GM06990 (cell line): ENCODE data around the gene APH1A.

Experiments used
- DNase-seq: peaks from one replicate; pipeline ENCODE4 v3.0.0-alpha.2; 2011; ENCODE audit not compliant: insufficient read length; ENCODE audit errors: extremely low read depth
- H3K27me3 ChIP-seq: replicated peaks from 2 replicates; pipeline ENCODE4 v1.6.0; 2011; ENCODE audit warnings: low read length; ENCODE audit not compliant: control insufficient read depth, insufficient read depth
- H3K36me3 ChIP-seq: 2 replicates; pipeline ENCODE4 v1.5.1; 2011; ENCODE audit warnings: low read length; ENCODE audit not compliant: control insufficient read depth, insufficient read depth
- H3K4me3 ChIP-seq: replicated peaks from 2 replicates; pipeline ENCODE4 v1.5.1; 2011; ENCODE audit warnings: low read depth, mild to moderate bottlenecking, control low read depth, low read length
- TF ChIP-seq, protein P1 (sequence below): IDR thresholded peaks from 2 replicates; pipeline ENCODE4 v1.5.1; 2011; ENCODE audit warnings: low read length, control low read depth, mild to moderate bottlenecking, inconsistent platforms; ENCODE audit not compliant: insufficient read depth, poor library complexity, severe bottlenecking

The APH1A gene

DNA sequence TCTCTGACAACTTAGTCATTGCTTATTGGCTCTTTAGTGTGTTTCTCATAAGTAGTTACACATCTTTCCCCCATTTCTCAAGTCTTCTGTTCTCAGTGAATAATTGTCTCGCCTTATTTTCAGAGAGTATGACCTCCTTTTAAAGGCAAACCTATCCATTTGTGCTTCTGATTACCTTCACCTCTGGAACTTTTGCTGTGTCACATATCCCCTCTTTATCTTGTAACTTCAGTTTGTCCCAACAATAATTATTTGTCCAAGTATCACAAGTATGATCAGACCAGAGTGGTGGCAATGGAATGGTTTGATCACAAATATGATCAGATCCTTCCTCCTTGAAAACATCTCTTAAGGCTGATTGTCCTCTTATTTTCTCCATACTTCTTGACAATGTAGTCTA is 19.6 kb upstream of the APH1A start:
- Histone ChIP-seq H3K36me3 (no peaks in the 10 kb centered on the region), H3K4me3 (no peak overlapping the region), H3K27me3 (no peaks in the 10 kb centered on the region)
- TF ChIP-seq, protein P1, sequence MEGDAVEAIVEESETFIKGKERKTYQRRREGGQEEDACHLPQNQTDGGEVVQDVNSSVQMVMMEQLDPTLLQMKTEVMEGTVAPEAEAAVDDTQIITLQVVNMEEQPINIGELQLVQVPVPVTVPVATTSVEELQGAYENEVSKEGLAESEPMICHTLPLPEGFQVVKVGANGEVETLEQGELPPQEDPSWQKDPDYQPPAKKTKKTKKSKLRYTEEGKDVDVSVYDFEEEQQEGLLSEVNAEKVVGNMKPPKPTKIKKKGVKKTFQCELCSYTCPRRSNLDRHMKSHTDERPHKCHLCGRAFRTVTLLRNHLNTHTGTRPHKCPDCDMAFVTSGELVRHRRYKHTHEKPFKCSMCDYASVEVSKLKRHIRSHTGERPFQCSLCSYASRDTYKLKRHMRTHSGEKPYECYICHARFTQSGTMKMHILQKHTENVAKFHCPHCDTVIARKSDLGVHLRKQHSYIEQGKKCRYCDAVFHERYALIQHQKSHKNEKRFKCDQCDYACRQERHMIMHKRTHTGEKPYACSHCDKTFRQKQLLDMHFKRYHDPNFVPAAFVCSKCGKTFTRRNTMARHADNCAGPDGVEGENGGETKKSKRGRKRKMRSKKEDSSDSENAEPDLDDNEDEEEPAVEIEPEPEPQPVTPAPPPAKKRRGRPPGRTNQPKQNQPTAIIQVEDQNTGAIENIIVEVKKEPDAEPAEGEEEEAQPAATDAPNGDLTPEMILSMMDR: no peak
- DNase-seq: no peak

DNA sequence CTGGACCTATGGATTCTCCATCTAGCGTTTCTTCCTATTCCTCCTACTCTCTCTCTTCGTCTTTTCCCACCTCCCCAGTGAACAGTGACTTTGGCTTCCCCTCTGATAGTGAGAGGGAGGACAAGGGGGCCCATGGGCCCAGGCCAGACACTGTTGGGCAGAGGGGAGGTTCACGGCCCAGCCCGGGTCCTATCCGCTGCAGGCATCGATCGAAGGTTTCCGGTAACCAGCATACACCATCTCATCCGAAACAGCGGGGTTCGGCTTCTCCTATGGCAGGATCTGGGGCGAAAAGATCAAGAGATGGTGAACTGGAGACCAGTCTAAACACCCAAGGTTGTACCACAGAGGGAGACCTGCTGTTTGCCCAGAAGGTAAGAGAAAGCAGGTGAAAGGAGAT is 14.4 kb upstream of the APH1A start:
- Histone ChIP-seq H3K4me3 (no peak overlapping the region), H3K27me3 (no peaks in the 10 kb centered on the region), H3K36me3 (no peaks in the 10 kb centered on the region)
- TF ChIP-seq, protein P1: no peak
- DNase-seq: no peak

DNA sequence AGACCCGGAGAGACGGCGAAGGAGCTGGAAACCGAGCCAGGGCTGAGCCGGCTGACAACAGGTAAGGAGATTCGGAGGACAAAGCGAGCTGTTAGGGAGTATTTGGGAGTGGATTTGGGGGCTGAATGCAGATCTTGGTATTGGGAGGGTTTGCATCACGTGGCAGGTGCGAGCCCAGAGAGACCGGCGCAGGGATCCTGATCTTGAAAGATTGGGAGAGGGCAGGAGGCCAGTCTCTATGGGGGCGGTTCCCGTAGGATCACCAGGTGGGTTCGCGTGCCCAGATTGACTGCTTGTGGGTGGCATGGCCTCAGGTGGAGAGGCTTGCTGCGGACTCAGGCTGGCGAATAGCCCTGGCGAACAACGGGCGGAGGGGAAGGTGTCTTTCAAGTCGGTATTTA is 13.7 kb upstream of the APH1A start:
- Histone ChIP-seq H3K4me3 (no peak overlapping the region), H3K27me3 (no peaks in the 10 kb centered on the region), H3K36me3 (no peaks in the 10 kb centered on the region)
- TF ChIP-seq, protein P1: no peak
- no peak for DNase-seq

DNA sequence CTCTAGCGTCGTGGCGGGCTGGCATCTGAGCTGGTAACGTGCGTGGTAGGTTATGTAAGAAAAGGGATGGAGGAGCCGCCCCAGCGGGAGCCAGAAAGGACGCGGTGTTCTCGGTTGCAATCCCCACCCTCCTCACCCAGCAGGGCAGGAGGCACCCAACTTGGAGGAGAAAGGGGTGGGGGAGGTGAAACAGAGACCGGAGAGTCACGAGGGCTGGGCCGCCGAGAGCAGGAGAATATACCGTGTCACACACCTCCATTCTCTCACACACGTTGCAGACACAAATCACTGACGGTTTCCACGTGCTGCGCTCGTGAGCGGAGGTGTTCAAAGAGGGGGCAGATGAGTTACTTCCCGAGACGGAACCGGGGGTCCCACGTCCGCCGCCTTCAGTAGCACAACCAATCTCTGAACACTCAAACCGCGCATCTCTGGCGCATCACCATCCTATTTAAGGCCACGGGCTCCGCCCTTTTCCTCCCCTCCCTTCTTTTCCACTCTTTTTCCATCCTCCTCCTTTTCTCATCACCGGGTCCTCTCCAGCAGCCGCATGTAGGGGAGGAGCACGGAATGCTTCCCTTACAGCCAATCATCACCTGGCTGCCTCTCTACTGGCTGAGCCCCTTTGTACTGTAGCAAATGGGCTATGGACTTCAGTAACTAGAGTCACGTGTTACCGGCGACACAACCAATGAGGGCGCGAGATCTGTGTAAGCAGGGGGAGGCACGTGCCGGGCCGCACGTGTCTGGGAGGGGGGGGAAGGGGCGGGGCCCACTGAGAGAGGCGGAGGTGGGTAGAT is 13.1 kb upstream of the APH1A start, which contains the start of gene CIART:
TSS of gene CIART (plus strand) at position 797 of the 800 bp plus-strand sequence. CDS start 714 bp downstream, outside the sequence.
- DNase-seq: no peak

DNA sequence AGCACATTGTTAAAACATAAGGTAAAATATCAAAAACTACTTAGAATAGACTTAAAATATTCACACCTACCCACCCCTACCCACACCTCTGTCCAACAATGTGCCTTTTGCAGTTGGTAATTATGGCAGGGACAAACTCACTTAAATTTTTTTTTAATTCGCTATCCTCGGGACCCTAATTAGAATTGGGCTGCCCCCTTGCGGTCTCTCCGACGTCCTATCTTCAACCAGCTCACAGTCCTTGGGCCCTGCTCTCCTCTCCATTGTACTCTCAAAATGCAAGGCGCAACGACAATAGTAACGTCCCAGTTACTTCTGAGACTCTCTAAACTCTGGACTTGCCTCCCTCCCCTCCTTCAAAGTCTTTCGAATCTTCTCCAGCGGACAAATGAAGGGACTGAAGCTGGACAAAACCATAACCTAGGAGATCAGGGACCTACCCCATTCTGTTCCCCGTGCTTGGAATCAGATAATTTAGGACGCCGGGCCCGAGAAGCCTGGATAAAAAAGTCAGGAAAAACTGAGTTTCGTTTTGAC is 12.5 kb upstream of the APH1A start:
- H3K36me3 ChIP-seq: no peaks in the 10 kb centered on the region
- no peak for DNase-seq
- peak overlapping the region; percentile 7 for H3K4me3 ChIP-seq
- TF ChIP-seq, protein P1: peak; percentile 73
- no peaks in the 10 kb centered on the region for H3K27me3 ChIP-seq

More for the DNA sequence above, 13.1 kb upstream of the APH1A start, which contains the start of gene CIART:
- H3K36me3 ChIP-seq: no peaks in the 10 kb centered on the region
- TF ChIP-seq, protein P1: no peak
- peak within 1 kb of the TSS; percentile 7 for H3K4me3 ChIP-seq
- no peaks in the 10 kb centered on the region for H3K27me3 ChIP-seq
